ENCODE results near the gene ARMH3.

Gene ARMH3

DNA sequence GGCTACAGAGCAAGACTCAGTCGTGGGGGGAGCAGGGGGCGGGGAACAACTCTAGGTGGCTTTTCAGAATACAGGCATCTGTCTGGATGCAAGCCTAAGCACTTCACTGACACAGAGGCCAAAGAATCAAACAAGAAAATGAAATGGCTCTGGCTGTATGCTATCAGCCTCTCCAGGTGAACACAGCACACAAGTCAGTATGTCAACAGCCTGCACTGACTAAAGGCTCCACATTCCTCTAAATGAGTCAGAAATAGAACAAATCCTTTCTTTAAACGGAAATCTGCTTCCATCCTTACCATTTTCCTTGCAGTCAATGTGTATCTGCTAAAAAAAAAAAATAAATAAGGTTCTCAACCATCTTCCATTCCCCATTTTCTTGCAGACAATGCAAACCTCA is 88.3 kb downstream of the ARMH3 start:
- H3K79me2 ChIP-seq (ENCODE audit: control insufficient read depth, insufficient read depth, low read length, poor library complexity) = no peaks in the 10 kb centered on the region
- H2BK5ac ChIP-seq (ENCODE audit: low read depth, low read length, poor library complexity) = no peak overlapping the region
- peaks cover 0 to 8% of the 10 kb centered on the region in 2 experiments for H3K4me1 ChIP-seq (ENCODE audit: control insufficient read depth in 1 of 2, insufficient read depth in 2 of 2, low read length in 2 of 2)
- H3K18ac ChIP-seq (ENCODE audit: low read length) = no peak overlapping the region
- H3K4ac ChIP-seq (ENCODE audit: low read depth, low read length) = no peak overlapping the region
- no peak overlapping the region for H2BK120ac ChIP-seq (ENCODE audit: insufficient read depth, low read length, poor library complexity)
- no peak overlapping the region for H3K4me2 ChIP-seq (ENCODE audit: low read length)
- no peaks in the 10 kb centered on the region for H3K9me3 ChIP-seq (ENCODE audit: insufficient read depth, low read depth, low read length)
- peak in 1 of 2 donors; percentile 44 for DNase-seq
- no peak overlapping the region for H2AK5ac ChIP-seq (ENCODE audit: low read length)
- H3K23ac ChIP-seq (ENCODE audit: low read length) = no peak overlapping the region
- H3K4me3 ChIP-seq (ENCODE audit: low read depth, low read length) = no peak overlapping the region
- H2AFZ ChIP-seq (ENCODE audit: insufficient read depth, low read length, poor library complexity) = no peak overlapping the region
- H4K8ac ChIP-seq (ENCODE audit: low read depth, low read length) = no peak overlapping the region
- WGBS (ENCODE audit: extremely low coverage, insufficient coverage, insufficient read length) = no CpG with 5 or more reads among the region's 3 CpGs
- no peaks in the 10 kb centered on the region for H3K79me1 ChIP-seq (ENCODE audit: low read length)
- H3K14ac ChIP-seq (ENCODE audit: low read length) = no peak overlapping the region
- no peak overlapping the region for H3K27ac ChIP-seq (ENCODE audit: low read depth, low read length)
- H3K27me3 ChIP-seq (ENCODE audit: insufficient read depth, low read length) = no peaks in the 10 kb centered on the region
- no peak overlapping the region for H3K9ac ChIP-seq (ENCODE audit: low read length)
- H2BK12ac ChIP-seq (ENCODE audit: low read length) = no peak overlapping the region
- no peak overlapping the region for H4K12ac ChIP-seq (ENCODE audit: low read depth, low read length)
- H4K91ac ChIP-seq (ENCODE audit: low read depth, low read length) = no peak overlapping the region
- H3K36me3 ChIP-seq (ENCODE audit: control insufficient read depth in 1 of 2, insufficient read depth in 2 of 2, low read length in 2 of 2) = peaks cover 0 to 4% of the 10 kb centered on the region in 2 experiments

DNA sequence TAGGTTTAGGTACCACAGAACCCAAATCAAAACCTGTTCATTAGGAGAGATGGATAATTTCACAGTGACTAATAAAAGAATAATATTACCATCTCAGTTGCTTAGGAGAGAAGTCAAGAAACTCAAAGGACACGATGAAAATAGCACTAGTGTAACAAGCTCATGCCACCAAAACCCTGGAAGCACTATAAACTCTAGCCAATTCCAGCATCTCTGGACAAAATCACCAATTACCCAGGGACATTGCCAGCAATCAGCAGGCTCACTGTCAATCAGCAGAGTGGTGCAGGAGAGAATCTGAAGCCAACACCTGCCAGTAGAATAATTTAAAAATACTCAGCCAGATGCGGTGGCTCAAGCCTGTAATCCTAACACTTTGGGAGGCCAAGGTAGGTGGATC is 88.9 kb downstream of the ARMH3 start:
- no peak overlapping the region for H2BK120ac ChIP-seq (ENCODE audit: insufficient read depth, low read length, poor library complexity)
- H3K18ac ChIP-seq (ENCODE audit: low read length) = no peak overlapping the region
- no peak overlapping the region for H2AFZ ChIP-seq (ENCODE audit: insufficient read depth, low read length, poor library complexity)
- no peak overlapping the region for H2BK12ac ChIP-seq (ENCODE audit: low read length)
- H3K4me2 ChIP-seq (ENCODE audit: low read length) = no peak overlapping the region
- no peak overlapping the region for H4K91ac ChIP-seq (ENCODE audit: low read depth, low read length)
- no peak overlapping the region for H3K23ac ChIP-seq (ENCODE audit: low read length)
- H4K12ac ChIP-seq (ENCODE audit: low read depth, low read length) = no peak overlapping the region
- H3K36me3 ChIP-seq (ENCODE audit: control insufficient read depth in 1 of 2, insufficient read depth in 2 of 2, low read length in 2 of 2) = no peaks in the 10 kb centered on the region
- no peak overlapping the region for H3K9ac ChIP-seq (ENCODE audit: low read length)
- no peak overlapping the region for H3K4ac ChIP-seq (ENCODE audit: low read depth, low read length)
- H2AK5ac ChIP-seq (ENCODE audit: low read length) = no peak overlapping the region
- H4K8ac ChIP-seq (ENCODE audit: low read depth, low read length) = no peak overlapping the region
- peaks cover 0 to 8% of the 10 kb centered on the region in 2 experiments for H3K4me1 ChIP-seq (ENCODE audit: control insufficient read depth in 1 of 2, insufficient read depth in 2 of 2, low read length in 2 of 2)
- no peaks in the 10 kb centered on the region for H3K79me1 ChIP-seq (ENCODE audit: low read length)
- H3K14ac ChIP-seq (ENCODE audit: low read length) = no peak overlapping the region
- H3K27me3 ChIP-seq (ENCODE audit: insufficient read depth, low read length) = no peaks in the 10 kb centered on the region
- no peaks in the 10 kb centered on the region for H3K79me2 ChIP-seq (ENCODE audit: control insufficient read depth, insufficient read depth, low read length, poor library complexity)
- no peak overlapping the region for H3K4me3 ChIP-seq (ENCODE audit: low read depth, low read length)
- no peak overlapping the region for H2BK5ac ChIP-seq (ENCODE audit: low read depth, low read length, poor library complexity)
- no peak overlapping the region for H3K27ac ChIP-seq (ENCODE audit: low read depth, low read length)
- DNase-seq = no peak
- no CpG with 5 or more reads among the region's 2 CpGs for WGBS (ENCODE audit: extremely low coverage, insufficient coverage, insufficient read length)
- H3K9me3 ChIP-seq (ENCODE audit: insufficient read depth, low read depth, low read length) = no peaks in the 10 kb centered on the region

DNA sequence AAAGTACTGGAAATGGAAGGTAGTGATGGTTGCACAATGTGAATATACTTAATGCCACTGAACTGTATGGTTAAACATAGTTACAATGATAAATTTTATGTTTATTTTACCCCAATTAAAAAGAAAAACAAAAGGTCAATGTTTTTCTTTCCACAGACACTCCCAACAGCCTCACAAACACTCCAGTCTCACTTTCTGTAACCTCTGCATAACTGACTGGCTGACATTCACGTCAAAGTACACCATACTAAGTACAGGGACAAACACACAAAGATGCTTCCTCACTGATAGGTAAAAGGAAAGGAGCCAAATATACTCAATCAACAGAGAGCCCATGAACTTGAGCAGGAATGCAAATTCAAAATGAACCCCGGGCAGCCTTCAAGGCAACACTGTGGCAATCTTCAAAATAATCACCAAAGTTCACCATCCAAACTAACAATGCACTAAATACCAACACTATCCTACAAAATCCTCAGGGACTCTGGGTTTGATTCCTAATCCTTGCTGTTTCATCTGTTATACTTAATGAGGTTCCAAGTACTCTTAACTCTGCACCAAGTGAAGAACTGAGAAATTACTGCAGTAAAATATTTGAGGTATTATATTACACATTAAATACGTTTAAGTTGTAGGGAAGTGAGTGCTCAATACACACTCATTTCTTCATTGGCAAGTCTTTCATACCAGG is 90.8 kb downstream of the ARMH3 start:
- H2BK12ac ChIP-seq (ENCODE audit: low read length) = no peak overlapping the region
- no peak overlapping the region for H3K4me3 ChIP-seq (ENCODE audit: low read depth, low read length)
- H3K9me3 ChIP-seq (ENCODE audit: insufficient read depth, low read depth, low read length) = no peaks in the 10 kb centered on the region
- no peak overlapping the region for H3K23ac ChIP-seq (ENCODE audit: low read length)
- no CpG with 5 or more reads among the region's 3 CpGs for whole genome bisulfite sequencing (ENCODE audit: extremely low coverage, insufficient coverage, insufficient read length)
- no peak overlapping the region for H2AK5ac ChIP-seq (ENCODE audit: low read length)
- H3K14ac ChIP-seq (ENCODE audit: low read length) = no peak overlapping the region
- H3K27ac ChIP-seq (ENCODE audit: low read depth, low read length) = no peak overlapping the region
- no peaks in the 10 kb centered on the region for H3K79me2 ChIP-seq (ENCODE audit: control insufficient read depth, insufficient read depth, low read length, poor library complexity)
- no peaks in the 10 kb centered on the region for H3K27me3 ChIP-seq (ENCODE audit: insufficient read depth, low read length)
- H2AFZ ChIP-seq (ENCODE audit: insufficient read depth, low read length, poor library complexity) = no peak overlapping the region
- no peak overlapping the region for H2BK120ac ChIP-seq (ENCODE audit: insufficient read depth, low read length, poor library complexity)
- H2BK5ac ChIP-seq (ENCODE audit: low read depth, low read length, poor library complexity) = no peak overlapping the region
- no peak overlapping the region for H4K8ac ChIP-seq (ENCODE audit: low read depth, low read length)
- H3K9ac ChIP-seq (ENCODE audit: low read length) = no peak overlapping the region
- H3K4ac ChIP-seq (ENCODE audit: low read depth, low read length) = no peak overlapping the region
- no peak for DNase-seq
- H4K91ac ChIP-seq (ENCODE audit: low read depth, low read length) = no peak overlapping the region
- no peak overlapping the region for H4K12ac ChIP-seq (ENCODE audit: low read depth, low read length)
- H3K18ac ChIP-seq (ENCODE audit: low read length) = no peak overlapping the region
- H3K4me1 ChIP-seq (ENCODE audit: control insufficient read depth in 1 of 2, insufficient read depth in 2 of 2, low read length in 2 of 2) = peaks cover 0 to 11% of the 10 kb centered on the region in 2 experiments
- no peak overlapping the region for H3K4me2 ChIP-seq (ENCODE audit: low read length)
- H3K36me3 ChIP-seq (ENCODE audit: control insufficient read depth in 1 of 2, insufficient read depth in 2 of 2, low read length in 2 of 2) = no peaks in the 10 kb centered on the region
- no peaks in the 10 kb centered on the region for H3K79me1 ChIP-seq (ENCODE audit: low read length)

DNA sequence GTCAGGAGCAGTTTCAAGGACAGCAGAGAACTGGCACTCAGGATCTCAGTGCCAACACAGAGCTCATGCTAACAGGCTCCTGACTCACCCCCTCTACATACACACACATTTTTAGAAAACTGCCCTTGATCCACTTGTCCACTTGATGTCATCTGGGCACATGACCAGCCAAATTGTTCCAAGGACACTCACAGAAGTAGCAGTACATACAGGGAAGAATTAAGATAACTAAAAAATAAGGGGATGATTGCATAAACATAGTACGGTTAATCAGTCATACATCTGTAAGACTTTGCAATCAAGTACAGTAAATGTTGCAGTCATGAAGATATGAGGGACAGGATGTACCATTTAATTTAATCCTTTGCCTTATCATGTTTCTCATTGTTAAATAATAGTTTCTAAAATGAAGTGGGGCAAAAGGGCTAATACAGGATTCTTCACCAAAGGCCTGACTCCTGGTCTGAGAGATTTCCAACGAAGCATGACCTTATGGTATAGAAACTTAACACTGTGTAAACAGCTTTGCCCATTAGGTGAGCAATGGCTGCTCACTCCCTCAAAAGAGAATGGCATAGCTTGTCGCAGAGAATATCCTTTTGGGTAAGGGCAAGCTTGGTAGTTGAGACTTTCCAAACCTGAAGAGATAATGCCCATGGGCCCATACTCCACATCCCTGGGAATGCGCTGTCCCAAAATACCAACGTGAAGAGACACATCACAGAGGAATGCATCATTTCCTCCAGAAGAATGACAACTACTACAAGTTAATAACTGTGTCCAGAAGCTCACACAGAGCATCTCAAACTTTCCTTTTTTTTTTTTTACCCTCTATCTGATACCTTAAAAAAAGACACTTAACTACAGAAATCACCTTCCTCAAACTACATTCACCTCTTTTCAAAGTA is 94.1 kb downstream of the ARMH3 start:
- Histone ChIP-seq H3K79me2 (ENCODE audit: control insufficient read depth, insufficient read depth, low read length, poor library complexity) (no peaks in the 10 kb centered on the region), H2BK120ac (ENCODE audit: insufficient read depth, low read length, poor library complexity) (no peak overlapping the region), H4K12ac (ENCODE audit: low read depth, low read length) (no peak overlapping the region), H2BK5ac (ENCODE audit: low read depth, low read length, poor library complexity) (no peak overlapping the region), H2BK12ac (ENCODE audit: low read length) (no peak overlapping the region), H2AK5ac (ENCODE audit: low read length) (no peak overlapping the region), H4K91ac (ENCODE audit: low read depth, low read length) (no peak overlapping the region), H3K9me3 (ENCODE audit: insufficient read depth, low read depth, low read length) (no peaks in the 10 kb centered on the region), H3K23ac (ENCODE audit: low read length) (no peak overlapping the region), H3K4me1 (ENCODE audit: control insufficient read depth in 1 of 2, insufficient read depth in 2 of 2, low read length in 2 of 2) (peaks cover 0 to 3% of the 10 kb centered on the region in 2 experiments), H3K79me1 (ENCODE audit: low read length) (no peaks in the 10 kb centered on the region), H3K9ac (ENCODE audit: low read length) (no peak overlapping the region), H3K4me2 (ENCODE audit: low read length) (no peak overlapping the region), H4K8ac (ENCODE audit: low read depth, low read length) (no peak overlapping the region), H3K36me3 (ENCODE audit: control insufficient read depth in 1 of 2, insufficient read depth in 2 of 2, low read length in 2 of 2) (no peaks in the 10 kb centered on the region), H3K14ac (ENCODE audit: low read length) (no peak overlapping the region), H3K4ac (ENCODE audit: low read depth, low read length) (no peak overlapping the region), H3K27ac (ENCODE audit: low read depth, low read length) (no peak overlapping the region), H3K27me3 (ENCODE audit: insufficient read depth, low read length) (no peaks in the 10 kb centered on the region), H3K18ac (ENCODE audit: low read length) (no peak overlapping the region), H3K4me3 (ENCODE audit: low read depth, low read length) (no peak overlapping the region), H2AFZ (ENCODE audit: insufficient read depth, low read length, poor library complexity) (no peak overlapping the region)
- peak in 1 of 2 donors; percentile 65 for DNase-seq
- no CpG with 5 or more reads among the region's 5 CpGs for WGBS (ENCODE audit: extremely low coverage, insufficient coverage, insufficient read length)

Measured in trophoblast cell (in vitro differentiated cells and primary cell).